Natural killer cell (primary cell): Measurements from ENCODE around the gene NAALADL2. TPM values are rescaled to one million over a fixed set of nuclear protein-coding genes. Genes with fewer than 3 reads are reported as not detected.

Source experiments
- ATAC-seq, 3 donors: fragments of 150-1000 bp in 2 of 3; fragments of 200-7000 bp in 1 of 3; cut with Tn5 transposase; 1 replicate in 1 of 3; 2 replicates in 2 of 3; pipeline ENCODE4 v1.10.0; 2021; ENCODE audit warnings: mild to moderate bottlenecking in 2 of 3, moderate library complexity in 2 of 3
- DNase-seq, 2 donors: peaks; one replicate each; pipeline versions ENCODE4 v3.0.0 to v3.0.0-alpha.2; 2013 to 2021; ENCODE audit warnings: mixed read lengths in 1 of 2
- H3K27ac ChIP-seq: one replicate; pipeline ENCODE4 v1.5.1; 2013; ENCODE audit warnings: mild to moderate bottlenecking, low read length
- H3K27me3 ChIP-seq: one replicate; pipeline ENCODE4 v1.6.1; 2013; ENCODE audit warnings: low read length; ENCODE audit not compliant: control insufficient read depth, insufficient read depth
- H3K36me3 ChIP-seq: one replicate; pipeline ENCODE4 v1.6.1; 2013; ENCODE audit warnings: low read length; ENCODE audit not compliant: control insufficient read depth, insufficient read depth
- H3K4me1 ChIP-seq: one replicate; pipeline ENCODE4 v1.6.1; 2013; ENCODE audit warnings: low read length; ENCODE audit not compliant: control insufficient read depth, insufficient read depth
- H3K4me3 ChIP-seq: one replicate; pipeline ENCODE4 v1.5.1; 2013; ENCODE audit warnings: low read length
- H3K9me3 ChIP-seq: one replicate; pipeline ENCODE4 v1.6.1; 2013; ENCODE audit warnings: low read length; ENCODE audit not compliant: control insufficient read depth, insufficient read depth
- H3K27ac Mint-ChIP-seq, 2 donors: one replicate each; pipeline ENCODE4 v1.8.0; 2022; ENCODE audit warnings: mild to moderate bottlenecking in 2 of 2, mixed read lengths in 2 of 2, moderate library complexity in 1 of 2
- H3K27me3 Mint-ChIP-seq, 2 donors: one replicate each; pipeline ENCODE4 v1.8.0; 2022; ENCODE audit warnings: low read depth in 2 of 2, mixed read lengths in 2 of 2
- H3K36me3 Mint-ChIP-seq: one replicate; pipeline ENCODE4 v1.8.0; 2022; ENCODE audit warnings: mixed read lengths
- H3K4me1 Mint-ChIP-seq, 2 donors: one replicate each; pipeline ENCODE4 v1.8.0; 2022; ENCODE audit warnings: mixed read lengths in 2 of 2
- H3K4me3 Mint-ChIP-seq: one replicate; pipeline ENCODE4 v1.8.0; 2022; ENCODE audit warnings: mild to moderate bottlenecking, moderate library complexity, mixed read lengths
- H3K9me3 Mint-ChIP-seq, 2 donors: one replicate each; pipeline ENCODE4 v1.8.0; 2022; ENCODE audit warnings: mixed read lengths in 2 of 2
- CTCF ChIP-seq: fragments of 200-600 bp; IDR thresholded peaks from one replicate; pipeline ENCODE4 v1.8.0; 2022; ENCODE audit warnings: antibody characterized with exemption
- whole genome bisulfite sequencing: methylation state at CpG from one replicate; pipeline ENCODE4 v1.1.7; 2013; ENCODE audit warnings: missing lambda C conversion rate; ENCODE audit not compliant: insufficient coverage; 5-methylcytosine and 5-hydroxymethylcytosine counted together
- intact Hi-C: fragments of 100-400 bp; cut with micrococcal nuclease; formaldehyde crosslinking; loops from one replicate; pipeline ENCODE4 v1.14.2; 2022
- total RNA-seq, 4 donors: library from RNA; stranded (reverse); fragments of 120-200 nt in 1 of 4; gene quantifications; one replicate each; pipeline versions ENCODE4 v1.2.3 to v1.2.4, GENCODE V29; 2013 to 2022

Gene NAALADL2
- total RNA-seq, 3 donors from 2014 or later (not counting 1 experiment from before 2014, with no cell fraction given): not detected

- no peak overlapping the region for H3K27ac Mint-ChIP-seq
- Histone ChIP-seq H3K4me1 (no peaks in the 10 kb centered on the region), H3K4me3 (no peak overlapping the region), H3K9me3 (no peaks in the 10 kb centered on the region), H3K27me3 (no peaks in the 10 kb centered on the region), H3K27ac (no peak overlapping the region), H3K36me3 (no peaks in the 10 kb centered on the region)
- H3K9me3 Mint-ChIP-seq: peaks cover 12 to 14% of the 10 kb centered on the region in 2 donors
- intact Hi-C loops: no loop called here
- no peaks in the 10 kb centered on the region for H3K36me3 Mint-ChIP-seq
- WGBS: no CpG with 5 or more reads among the region's 1 CpG
- no peaks in the 10 kb centered on the region for H3K27me3 Mint-ChIP-seq
- TF ChIP-seq CTCF: no peak
- ATAC-seq (no peak), DNase-seq (no peak)
- H3K4me3 Mint-ChIP-seq: no peak overlapping the region
- H3K4me1 Mint-ChIP-seq: no peaks in the 10 kb centered on the region
Observed at GRCh38 chr3:175279911-175280310, 420.8 kb downstream of the NAALADL2 start.

- H3K4me3 Mint-ChIP-seq: no peak overlapping the region
- H3K27ac Mint-ChIP-seq: no peak overlapping the region
- H3K9me3 ChIP-seq: no peaks in the 10 kb centered on the region
- H3K27ac ChIP-seq: no peak overlapping the region
- DNase-seq: no peak
- intact Hi-C loops: no loop called here
- no peaks in the 10 kb centered on the region for H3K4me1 ChIP-seq
- no peak for ATAC-seq
- no peak overlapping the region for H3K4me3 ChIP-seq
- 78% methylated on average over 2 of the region's 3 CpGs for WGBS
- no peak for TF ChIP-seq CTCF
- H3K4me1 Mint-ChIP-seq: no peaks in the 10 kb centered on the region
- no peaks in the 10 kb centered on the region for H3K27me3 ChIP-seq
- no peaks in the 10 kb centered on the region for H3K36me3 ChIP-seq
- H3K36me3 Mint-ChIP-seq: no peaks in the 10 kb centered on the region
- peaks cover 4 to 8% of the 10 kb centered on the region in 2 donors for H3K9me3 Mint-ChIP-seq
- H3K27me3 Mint-ChIP-seq: no peaks in the 10 kb centered on the region
Observed at GRCh38 chr3:175287361-175287963, 428.3 kb downstream of the NAALADL2 start.

GRCh38 chr3:175288621-175289020 is 429.5 kb downstream of the NAALADL2 start:
- Mint-ChIP-seq H3K36me3 (no peaks in the 10 kb centered on the region), H3K4me3 (no peak overlapping the region), H3K27ac (no peak overlapping the region), H3K4me1 (no peaks in the 10 kb centered on the region), H3K9me3 (peaks cover 4 to 5% of the 10 kb centered on the region in 2 donors), H3K27me3 (no peaks in the 10 kb centered on the region)
- Histone ChIP-seq H3K4me1 (no peaks in the 10 kb centered on the region), H3K27ac (no peak overlapping the region), H3K9me3 (no peaks in the 10 kb centered on the region), H3K36me3 (no peaks in the 10 kb centered on the region), H3K27me3 (no peaks in the 10 kb centered on the region), H3K4me3 (no peak overlapping the region)
- intact Hi-C loops: no loop called here
- DNase-seq: no peak
- ATAC-seq: no peak
- no peak for TF ChIP-seq CTCF
- WGBS: 83% methylated on average over 2 of the region's 4 CpGs

GRCh38 chr3:175294793-175295192 is 435.7 kb downstream of the NAALADL2 start:
- no peak for DNase-seq
- ATAC-seq: no peak
- intact Hi-C loops: no loop called here
- TF ChIP-seq CTCF: no peak
- Mint-ChIP-seq H3K27ac (no peak overlapping the region), H3K4me3 (no peak overlapping the region), H3K4me1 (no peaks in the 10 kb centered on the region), H3K27me3 (no peaks in the 10 kb centered on the region), H3K9me3 (peaks cover 4 to 8% of the 10 kb centered on the region in 2 donors), H3K36me3 (no peaks in the 10 kb centered on the region)
- 93% methylated on average over 2 of the region's 2 CpGs for WGBS
- H3K36me3 ChIP-seq: no peaks in the 10 kb centered on the region
- H3K4me3 ChIP-seq: no peak overlapping the region
- no peaks in the 10 kb centered on the region for H3K9me3 ChIP-seq
- no peak overlapping the region for H3K27ac ChIP-seq
- no peaks in the 10 kb centered on the region for H3K4me1 ChIP-seq
- no peaks in the 10 kb centered on the region for H3K27me3 ChIP-seq
